ENCODE results near the gene FBXW11. TPM values are rescaled to one million over a fixed set of nuclear protein-coding genes. Genes with fewer than 3 reads are reported as not detected.

FBXW11 gene
- total and polyA plus RNA-seq, 2 of the 13 experiments (the other 11 are each of a cell fraction or from before 2014, with no cell fraction given), result 31.7 to 53.6 TPM

DNA sequence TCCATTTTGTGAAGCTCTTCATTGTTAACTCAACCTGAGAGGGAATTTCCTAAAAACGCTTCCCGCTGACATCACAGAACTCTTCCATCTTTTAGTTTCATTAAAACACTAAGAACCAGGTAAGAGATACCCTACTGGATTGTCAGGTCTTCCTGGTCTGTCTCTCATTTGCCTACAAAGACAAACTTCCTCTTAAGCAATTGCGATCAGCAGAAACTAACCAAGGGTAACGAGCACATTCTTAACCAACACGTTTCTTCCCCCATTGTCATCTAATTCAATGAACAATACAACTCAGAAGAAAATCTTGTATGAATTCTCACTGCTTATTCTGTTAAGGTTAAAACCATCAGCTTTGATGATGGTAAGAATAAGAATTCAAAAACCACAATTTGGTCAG is 6.6 kb downstream of the FBXW11 start (continued):
- TF ChIP-seq, protein P1, sequence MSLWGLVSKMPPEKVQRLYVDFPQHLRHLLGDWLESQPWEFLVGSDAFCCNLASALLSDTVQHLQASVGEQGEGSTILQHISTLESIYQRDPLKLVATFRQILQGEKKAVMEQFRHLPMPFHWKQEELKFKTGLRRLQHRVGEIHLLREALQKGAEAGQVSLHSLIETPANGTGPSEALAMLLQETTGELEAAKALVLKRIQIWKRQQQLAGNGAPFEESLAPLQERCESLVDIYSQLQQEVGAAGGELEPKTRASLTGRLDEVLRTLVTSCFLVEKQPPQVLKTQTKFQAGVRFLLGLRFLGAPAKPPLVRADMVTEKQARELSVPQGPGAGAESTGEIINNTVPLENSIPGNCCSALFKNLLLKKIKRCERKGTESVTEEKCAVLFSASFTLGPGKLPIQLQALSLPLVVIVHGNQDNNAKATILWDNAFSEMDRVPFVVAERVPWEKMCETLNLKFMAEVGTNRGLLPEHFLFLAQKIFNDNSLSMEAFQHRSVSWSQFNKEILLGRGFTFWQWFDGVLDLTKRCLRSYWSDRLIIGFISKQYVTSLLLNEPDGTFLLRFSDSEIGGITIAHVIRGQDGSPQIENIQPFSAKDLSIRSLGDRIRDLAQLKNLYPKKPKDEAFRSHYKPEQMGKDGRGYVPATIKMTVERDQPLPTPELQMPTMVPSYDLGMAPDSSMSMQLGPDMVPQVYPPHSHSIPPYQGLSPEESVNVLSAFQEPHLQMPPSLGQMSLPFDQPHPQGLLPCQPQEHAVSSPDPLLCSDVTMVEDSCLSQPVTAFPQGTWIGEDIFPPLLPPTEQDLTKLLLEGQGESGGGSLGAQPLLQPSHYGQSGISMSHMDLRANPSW (CRISPR knock-in tag; IDR thresholded peaks at IDR 0.05; ENCODE audit: borderline replicate concordance), result no peak
- TF ChIP-seq ZNF550 (CRISPR knock-in tag; IDR thresholded peaks at IDR 0.05; ENCODE audit: borderline replicate concordance), result no peak
- TF ChIP-seq JARID2 (CRISPR knock-in tag; IDR thresholded peaks at IDR 0.05; ENCODE audit: insufficient replicate concordance), result no peak
- no peak for TF ChIP-seq FOSL1 (CRISPR knock-in tag; IDR thresholded peaks at IDR 0.05; ENCODE audit: borderline replicate concordance)
- TF ChIP-seq, protein P2, sequence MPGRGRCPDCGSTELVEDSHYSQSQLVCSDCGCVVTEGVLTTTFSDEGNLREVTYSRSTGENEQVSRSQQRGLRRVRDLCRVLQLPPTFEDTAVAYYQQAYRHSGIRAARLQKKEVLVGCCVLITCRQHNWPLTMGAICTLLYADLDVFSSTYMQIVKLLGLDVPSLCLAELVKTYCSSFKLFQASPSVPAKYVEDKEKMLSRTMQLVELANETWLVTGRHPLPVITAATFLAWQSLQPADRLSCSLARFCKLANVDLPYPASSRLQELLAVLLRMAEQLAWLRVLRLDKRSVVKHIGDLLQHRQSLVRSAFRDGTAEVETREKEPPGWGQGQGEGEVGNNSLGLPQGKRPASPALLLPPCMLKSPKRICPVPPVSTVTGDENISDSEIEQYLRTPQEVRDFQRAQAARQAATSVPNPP (CRISPR knock-in tag; IDR thresholded peaks at IDR 0.05), result no peak
- TF ChIP-seq ZNF350 (CRISPR knock-in tag; IDR thresholded peaks at IDR 0.05; ENCODE audit: borderline replicate concordance, low read depth), result no peak

DNA sequence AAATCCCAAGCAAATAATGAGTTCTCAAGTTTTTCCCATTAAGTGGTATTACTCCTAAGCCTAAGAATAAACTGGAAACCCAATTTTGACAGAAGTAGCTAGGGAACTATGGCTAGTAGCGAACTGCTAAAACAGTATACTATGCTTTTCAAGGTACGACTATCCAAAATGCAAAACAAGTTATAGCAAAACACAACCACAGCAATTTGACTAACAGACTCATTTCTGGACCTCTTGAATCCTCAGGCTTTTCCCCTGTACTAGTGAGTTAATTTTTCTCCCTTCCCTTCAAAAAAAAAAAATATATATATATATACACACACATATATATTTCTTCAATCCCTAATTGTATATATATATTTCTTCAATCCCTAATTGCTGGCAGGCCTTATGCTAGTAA is 7.3 kb downstream of the FBXW11 start:
- DNase-seq (ENCODE audit: low spot score), result no peak
- peaks cover 45% of the 10 kb centered on the region for H3K4me1 ChIP-seq (ENCODE audit: insufficient read depth, low read length)
- in situ Hi-C loops (cut with HindIII; ENCODE audit: extremely low pct_ligation_motif_present, low pct_unique_long_range_greater_than_20kb) (no loop called here), intact Hi-C loops (cut with micrococcal nuclease; ENCODE audit: unreplicated experiment) (no loop called here)
- peaks cover 0 to 5% of the 10 kb centered on the region in 2 experiments; a peak in 1 of 5 replicates for H3K36me3 ChIP-seq (replicated peaks in 1 of 2; ENCODE audit: control insufficient read depth in 1 of 2, insufficient read depth in 2 of 2, low read length in 2 of 2)
- no peaks in the 10 kb centered on the region for H3K27me3 ChIP-seq (ENCODE audit: control insufficient read depth in 1 of 2, insufficient read depth in 2 of 2, low read length in 2 of 2)
- no peak overlapping the region for H3K27ac ChIP-seq (ENCODE audit: extremely low read length, insufficient read depth, low read length)
- WGBS (ENCODE audit: low lambda C conversion rate), result 98% methylated on average over 2 of the region's 2 CpGs
- peaks cover 18% of the 10 kb centered on the region for H4K20me1 ChIP-seq (ENCODE audit: insufficient read depth, low read length)
- H3K4me2 ChIP-seq (ENCODE audit: low read depth, low read length), result no peak overlapping the region
- ChIA-PET CTCF (ENCODE audit: low intra/inter-chr PET ratio, low total read pairs) (no interaction called here), POLR2A (no interaction called here)
- BruUV-seq (replicated peaks), result no TSS peak
- no peaks in the 10 kb centered on the region for H3K9me3 ChIP-seq (ENCODE audit: low read length)
- no peak for TF ChIP-seq SRY (CRISPR knock-in tag; IDR thresholded peaks at IDR 0.05)
- TF ChIP-seq, protein P3, sequence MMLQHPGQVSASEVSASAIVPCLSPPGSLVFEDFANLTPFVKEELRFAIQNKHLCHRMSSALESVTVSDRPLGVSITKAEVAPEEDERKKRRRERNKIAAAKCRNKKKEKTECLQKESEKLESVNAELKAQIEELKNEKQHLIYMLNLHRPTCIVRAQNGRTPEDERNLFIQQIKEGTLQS (CRISPR knock-in tag; IDR thresholded peaks at IDR 0.05), result no peak
- TF ChIP-seq, protein P4, sequence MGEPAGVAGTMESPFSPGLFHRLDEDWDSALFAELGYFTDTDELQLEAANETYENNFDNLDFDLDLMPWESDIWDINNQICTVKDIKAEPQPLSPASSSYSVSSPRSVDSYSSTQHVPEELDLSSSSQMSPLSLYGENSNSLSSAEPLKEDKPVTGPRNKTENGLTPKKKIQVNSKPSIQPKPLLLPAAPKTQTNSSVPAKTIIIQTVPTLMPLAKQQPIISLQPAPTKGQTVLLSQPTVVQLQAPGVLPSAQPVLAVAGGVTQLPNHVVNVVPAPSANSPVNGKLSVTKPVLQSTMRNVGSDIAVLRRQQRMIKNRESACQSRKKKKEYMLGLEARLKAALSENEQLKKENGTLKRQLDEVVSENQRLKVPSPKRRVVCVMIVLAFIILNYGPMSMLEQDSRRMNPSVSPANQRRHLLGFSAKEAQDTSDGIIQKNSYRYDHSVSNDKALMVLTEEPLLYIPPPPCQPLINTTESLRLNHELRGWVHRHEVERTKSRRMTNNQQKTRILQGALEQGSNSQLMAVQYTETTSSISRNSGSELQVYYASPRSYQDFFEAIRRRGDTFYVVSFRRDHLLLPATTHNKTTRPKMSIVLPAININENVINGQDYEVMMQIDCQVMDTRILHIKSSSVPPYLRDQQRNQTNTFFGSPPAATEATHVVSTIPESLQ (CRISPR knock-in tag; conservative IDR thresholded peaks at IDR 0.05), result no peak
- no peak for TF ChIP-seq CREB1 (IDR thresholded peaks at IDR 0.05)
- no peak for TF ChIP-seq CREB1 (CRISPR knock-in tag; IDR thresholded peaks at IDR 0.05)
- TF ChIP-seq XRCC5 (optimal IDR thresholded peaks at IDR 0.05; ENCODE audit: low read length), result no peak
- TF ChIP-seq, protein P5, sequence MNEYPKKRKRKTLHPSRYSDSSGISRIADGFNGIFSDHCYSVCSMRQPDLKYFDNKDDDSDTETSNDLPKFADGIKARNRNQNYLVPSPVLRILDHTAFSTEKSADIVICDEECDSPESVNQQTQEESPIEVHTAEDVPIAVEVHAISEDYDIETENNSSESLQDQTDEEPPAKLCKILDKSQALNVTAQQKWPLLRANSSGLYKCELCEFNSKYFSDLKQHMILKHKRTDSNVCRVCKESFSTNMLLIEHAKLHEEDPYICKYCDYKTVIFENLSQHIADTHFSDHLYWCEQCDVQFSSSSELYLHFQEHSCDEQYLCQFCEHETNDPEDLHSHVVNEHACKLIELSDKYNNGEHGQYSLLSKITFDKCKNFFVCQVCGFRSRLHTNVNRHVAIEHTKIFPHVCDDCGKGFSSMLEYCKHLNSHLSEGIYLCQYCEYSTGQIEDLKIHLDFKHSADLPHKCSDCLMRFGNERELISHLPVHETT (CRISPR knock-in tag; conservative IDR thresholded peaks at IDR 0.05), result no peak
- TF ChIP-seq ZNF337 (CRISPR knock-in tag; IDR thresholded peaks at IDR 0.05; ENCODE audit: borderline replicate concordance, low read depth), result no peak
- H3K4me3 ChIP-seq (replicated peaks in 1 of 3; ENCODE audit: insufficient read depth in 1 of 3, low read depth in 2 of 3, low read length in 3 of 3), result no peak overlapping the region
- peaks cover 94% of the 10 kb centered on the region for H3K79me2 ChIP-seq (ENCODE audit: insufficient read depth, low read length)
- no peak for ATAC-seq
- no peak for FAIRE-seq
- H2AFZ ChIP-seq (ENCODE audit: low read length), result no peak overlapping the region
- no peak overlapping the region for H3K9ac ChIP-seq (ENCODE audit: insufficient read depth, low read depth, low read length)

All from HepG2 (cell line).